Head of caudate nucleus (tissue), 42 donors: Measurements from ENCODE around the gene DCTN4.
A peak's percentile ranks its signal among the peaks of the same experiment; 100 is the strongest.

Experiments
- DNase-seq, 42 donors: peaks; one replicate each; pipeline versions ENCODE4 v3.0.0 to v3.0.0-alpha.2; 2020 to 2021; ENCODE audit warnings: mixed read lengths in 7 of 42
- intact Hi-C: fragments of 100-400 bp; cut with DNase I; formaldehyde crosslinking; loops from one replicate; pipeline ENCODE4 v1.15.0; 2022

DCTN4 gene

DNA sequence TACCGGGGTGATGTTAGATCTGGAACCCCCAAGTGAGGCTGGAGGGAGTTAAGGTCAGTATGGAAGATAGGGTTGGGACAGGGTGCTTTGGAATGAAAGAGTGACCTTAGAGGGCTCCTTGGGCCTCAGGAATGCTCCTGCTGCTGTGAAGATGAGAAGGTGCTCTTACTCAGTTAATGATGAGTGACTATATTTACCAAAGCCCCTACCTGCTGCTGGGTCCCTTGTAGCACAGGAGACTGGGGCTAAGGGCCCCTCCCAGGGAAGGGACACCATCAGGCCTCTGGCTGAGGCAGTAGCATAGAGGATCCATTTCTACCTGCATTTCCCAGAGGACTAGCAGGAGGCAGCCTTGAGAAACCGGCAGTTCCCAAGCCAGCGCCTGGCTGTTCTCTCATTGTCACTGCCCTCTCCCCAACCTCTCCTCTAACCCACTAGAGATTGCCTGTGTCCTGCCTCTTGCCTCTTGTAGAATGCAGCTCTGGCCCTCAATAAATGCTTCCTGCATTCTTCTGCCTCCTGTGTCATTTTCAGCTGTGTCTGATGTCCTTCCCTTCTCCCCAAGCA, 100.0 kb downstream of the DCTN4 start:
- DNase-seq, result peak in 4 of 42 donors; percentile 11 to 21 (median 13)
- intact Hi-C loops, result loop anchor here (5.0 to 10.0 kb wide), 2 partner anchors 96 to 204 kb away; no protein-coding TSS in a partner anchor
